Erythroblast (primary cell): Measurements from ENCODE around the gene MEGF11.

Source experiments
- GATA1 ChIP-seq: IDR thresholded peaks from 2 replicates; pipeline ENCODE4 v1.6.1; 2011; ENCODE audit warnings: low read depth, mild to moderate bottlenecking, control low read depth, low read length, moderate library complexity
- POLR2A ChIP-seq: IDR thresholded peaks from 2 replicates; pipeline ENCODE4 v1.6.1; 2011; ENCODE audit warnings: mild to moderate bottlenecking, low read length

- TF ChIP-seq POLR2A: no peak
- TF ChIP-seq GATA1: no peak
These were observed 187.5 kb downstream of the MEGF11 start for GRCh38 chr15:66066005-66066404.
